ENCODE results near the gene SEMA4C.
"Not testable (repeated sequence)": the region's sequence is repeated elsewhere in the genome, so short reads cannot be mapped to it uniquely, and the experiment has no call there.

SEMA4C gene

GRCh38 chr2:96868555-96869280 lies 1.2 kb downstream of the SEMA4C start:
- peak in 9 of 10 donors; percentile 56 to 96 (median 77) for DNase-seq
- intact Hi-C loops (cut with DNase I) = loop anchor here (1.0 to 10.0 kb wide), 2 partner anchors 10 to 226 kb away; partner anchors contain the start of genes ANKRD39 and FAHD2B

- intact Hi-C loops (cut with DNase I) = loop anchor here (10.0 kb wide), 1 partner anchor 227 kb away; the partner anchor contains the start of gene FAHD2B
Measured at GRCh38 chr2:96867756-96868554, 1.9 kb downstream of the SEMA4C start.

GRCh38 chr2:96866986-96867755 lies 2.7 kb downstream of the SEMA4C start:
- peak in 2 of 10 donors; percentile 81 to 87 for DNase-seq
- intact Hi-C loops (cut with DNase I) = loop anchor here (10.0 kb wide), 1 partner anchor 228 kb away; the partner anchor contains the start of gene FAHD2B

More at GRCh38 chr2:96867756-96868554, 1.9 kb downstream of the SEMA4C start:
- peak in 2 of 10 donors; percentile 74 to 86 for DNase-seq

- no peak for DNase-seq
Measured at GRCh38 chr2:96866586-96866985, 3.3 kb downstream of the SEMA4C start.

GRCh38 chr2:96866149-96866548 lies 3.7 kb downstream of the SEMA4C start:
- peak in 1 of 10 donors; percentile 79 for DNase-seq
- intact Hi-C loops (cut with DNase I) = loop anchor here (10.0 kb wide), 1 partner anchor 229 kb away; the partner anchor contains the start of gene FAHD2B

More at GRCh38 chr2:96866586-96866985, 3.3 kb downstream of the SEMA4C start:
- intact Hi-C loops (cut with DNase I) = loop anchor here (10.0 kb wide), 1 partner anchor 228 kb away; the partner anchor contains the start of gene FAHD2B

- intact Hi-C loops (cut with DNase I) = loop anchor here (10.0 kb wide), 1 partner anchor 229 kb away; the partner anchor contains the start of gene FAHD2B
- DNase-seq = no peak
Measured at GRCh38 chr2:96865654-96866053, 4.2 kb downstream of the SEMA4C start.

GRCh38 chr2:96864343-96865091 lies 5.4 kb downstream of the SEMA4C start:
- intact Hi-C loops (cut with DNase I) = loop anchor here (10.0 kb wide), 1 partner anchor 230 kb away; the partner anchor contains the start of gene FAHD2B
- DNase-seq = peak in 1 of 10 donors; percentile 86

GRCh38 chr2:96863575-96864342 lies 6.1 kb downstream of the SEMA4C start:
- intact Hi-C loops (cut with DNase I) = loop anchor here (10.0 kb wide), 1 partner anchor 231 kb away; the partner anchor contains the start of gene FAHD2B
- DNase-seq = no peak

GRCh38 chr2:96863056-96863455 lies 6.8 kb downstream of the SEMA4C start:
- intact Hi-C loops (cut with DNase I) = loop anchor here (10.0 kb wide), 1 partner anchor 232 kb away; the partner anchor contains the start of gene FAHD2B
- not testable (repeated sequence) for DNase-seq

GRCh38 chr2:96861074-96861473 lies 8.8 kb downstream of the SEMA4C start:
- intact Hi-C loops (cut with DNase I) = loop anchor here (10.0 kb wide), 1 partner anchor 234 kb away; the partner anchor contains the start of gene FAHD2B
- no peak for DNase-seq

GRCh38 chr2:96860065-96861029 lies 9.5 kb downstream of the SEMA4C start:
- peak in 2 of 10 donors; percentile 51 to 87 for DNase-seq
- intact Hi-C loops (cut with DNase I) = loop anchor here (10.0 kb wide), 1 partner anchor 234 kb away; the partner anchor contains the start of gene FAHD2B

GRCh38 chr2:96859681-96860064 lies 10.2 kb downstream of the SEMA4C start:
- DNase-seq = no peak
- intact Hi-C loops (cut with DNase I) = loop anchor here (5.0 to 10.0 kb wide), 2 partner anchors 235 to 253 kb away; partner anchors contain the start of genes ANKRD36 and FAHD2B

GRCh38 chr2:96859099-96859649 lies 10.7 kb downstream of the SEMA4C start:
- peak in 1 of 10 donors; percentile 90 for DNase-seq
- intact Hi-C loops (cut with DNase I) = loop anchor here (5.0 kb wide), 1 partner anchor 253 kb away; the partner anchor contains the start of gene ANKRD36

GRCh38 chr2:96857667-96858372 lies 12.1 kb downstream of the SEMA4C start, which contains the start of gene ANKRD39:
Gene ANKRD39, minus strand, starts transcription at chr2:96858016. Its CDS starts 29 bp downstream, at chr2:96857987.
- peak; percentile 95 to 100 (median 97) for DNase-seq
- intact Hi-C loops (cut with DNase I) = loop anchor here (1.0 to 5.0 kb wide), 4 partner anchors 11 to 254 kb away; partner anchors contain the start of genes ANKRD36 and CNNM3
